Measurements from ENCODE around the gene NFIB. TPM values are rescaled to one million over a fixed set of nuclear protein-coding genes. Genes with fewer than 3 reads are reported as not detected.

NFIB gene
- polyA plus RNA-seq, 2 of the 4 experiments (the other 2 are of a cell fraction) = 10.7 to 21.7 TPM

DNA sequence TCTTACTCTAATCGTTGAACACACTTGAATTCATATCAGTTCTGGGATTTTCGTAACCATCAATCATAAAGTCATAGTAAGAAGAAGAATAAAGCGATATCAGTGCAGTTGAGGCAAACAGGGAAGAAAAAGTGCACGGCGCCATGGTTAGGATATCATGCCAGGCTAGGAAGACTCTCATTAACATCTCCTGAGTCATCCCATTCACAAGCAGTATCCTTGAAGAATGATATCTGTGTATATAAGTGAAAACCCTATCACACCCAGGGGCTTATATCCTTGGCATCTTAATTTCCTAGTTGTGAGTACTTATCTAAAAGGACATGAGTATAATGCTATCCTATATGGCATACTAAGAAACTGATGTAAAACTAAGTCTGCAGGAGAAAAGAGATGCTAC, 38.6 kb downstream of the NFIB start:
- H3K27ac ChIP-seq = no peak overlapping the region
- 93% methylated on average over 5 of the region's 5 CpGs for WGBS (ENCODE audit: missing lambda C conversion rate)
- DNase-seq (ENCODE audit: low read depth in 1 of 2, low spot score in 1 of 2) = no peak
- ChIA-PET POLR2A (no interaction called here), CTCF (interaction anchor here (1.0 kb wide), 1 partner anchor 10 kb away, joined by 3 read pairs; no protein-coding TSS in a partner anchor)
- H3K4me3 ChIP-seq = no peak overlapping the region
- no peak overlapping the region for H3K4me2 ChIP-seq
- peaks cover 76% of the 10 kb centered on the region for H3K4me1 ChIP-seq
- no peaks in the 10 kb centered on the region for H3K9me3 ChIP-seq
- no peak for FAIRE-seq
- ATAC-seq = no peak
- TF ChIP-seq, protein P1, sequence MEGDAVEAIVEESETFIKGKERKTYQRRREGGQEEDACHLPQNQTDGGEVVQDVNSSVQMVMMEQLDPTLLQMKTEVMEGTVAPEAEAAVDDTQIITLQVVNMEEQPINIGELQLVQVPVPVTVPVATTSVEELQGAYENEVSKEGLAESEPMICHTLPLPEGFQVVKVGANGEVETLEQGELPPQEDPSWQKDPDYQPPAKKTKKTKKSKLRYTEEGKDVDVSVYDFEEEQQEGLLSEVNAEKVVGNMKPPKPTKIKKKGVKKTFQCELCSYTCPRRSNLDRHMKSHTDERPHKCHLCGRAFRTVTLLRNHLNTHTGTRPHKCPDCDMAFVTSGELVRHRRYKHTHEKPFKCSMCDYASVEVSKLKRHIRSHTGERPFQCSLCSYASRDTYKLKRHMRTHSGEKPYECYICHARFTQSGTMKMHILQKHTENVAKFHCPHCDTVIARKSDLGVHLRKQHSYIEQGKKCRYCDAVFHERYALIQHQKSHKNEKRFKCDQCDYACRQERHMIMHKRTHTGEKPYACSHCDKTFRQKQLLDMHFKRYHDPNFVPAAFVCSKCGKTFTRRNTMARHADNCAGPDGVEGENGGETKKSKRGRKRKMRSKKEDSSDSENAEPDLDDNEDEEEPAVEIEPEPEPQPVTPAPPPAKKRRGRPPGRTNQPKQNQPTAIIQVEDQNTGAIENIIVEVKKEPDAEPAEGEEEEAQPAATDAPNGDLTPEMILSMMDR (IDR thresholded peaks at IDR 0.05) = no peak
- TF ChIP-seq, protein P2, sequence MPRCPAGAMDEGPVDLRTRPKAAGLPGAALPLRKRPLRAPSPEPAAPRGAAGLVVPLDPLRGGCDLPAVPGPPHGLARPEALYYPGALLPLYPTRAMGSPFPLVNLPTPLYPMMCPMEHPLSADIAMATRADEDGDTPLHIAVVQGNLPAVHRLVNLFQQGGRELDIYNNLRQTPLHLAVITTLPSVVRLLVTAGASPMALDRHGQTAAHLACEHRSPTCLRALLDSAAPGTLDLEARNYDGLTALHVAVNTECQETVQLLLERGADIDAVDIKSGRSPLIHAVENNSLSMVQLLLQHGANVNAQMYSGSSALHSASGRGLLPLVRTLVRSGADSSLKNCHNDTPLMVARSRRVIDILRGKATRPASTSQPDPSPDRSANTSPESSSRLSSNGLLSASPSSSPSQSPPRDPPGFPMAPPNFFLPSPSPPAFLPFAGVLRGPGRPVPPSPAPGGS (IDR thresholded peaks at IDR 0.05) = no peak
- TF ChIP-seq CBX2 (IDR thresholded peaks at IDR 0.05; ENCODE audit: borderline replicate concordance, low read depth) = no peak

DNA sequence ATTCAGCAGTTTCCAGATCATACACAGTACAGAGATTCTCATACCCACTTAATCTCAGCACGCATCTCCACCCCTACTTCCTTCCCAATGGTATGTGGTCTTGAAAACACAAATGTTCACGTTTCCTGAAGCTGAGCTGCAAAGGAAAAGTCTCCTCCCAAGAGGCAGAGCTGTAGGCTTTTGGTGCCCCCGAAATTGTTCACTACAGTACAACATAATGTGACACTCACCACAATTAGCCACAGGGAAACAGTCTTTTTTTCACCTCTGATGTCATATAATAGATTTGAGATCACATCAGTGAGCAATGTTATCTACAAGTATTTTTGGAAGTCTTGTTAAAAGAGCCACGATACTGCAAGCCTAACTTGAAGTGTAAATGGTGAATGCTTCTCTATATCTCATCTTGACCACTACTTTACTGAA, 40.2 kb downstream of the NFIB start:
- ChIA-PET POLR2A (no interaction called here), CTCF (no interaction called here)
- TF ChIP-seq EP300 (IDR thresholded peaks at IDR 0.05) = no peak
- no peak for TF ChIP-seq FOXS1 (CRISPR knock-in tag; IDR thresholded peaks at IDR 0.05)
- no peak for TF ChIP-seq ZFP36 (IDR thresholded peaks at IDR 0.05; ENCODE audit: borderline replicate concordance, partially characterized antibody)
- TF ChIP-seq NR3C1 (IDR thresholded peaks at IDR 0.05) = no peak
- no peak for TF ChIP-seq EHF (CRISPR knock-in tag; IDR thresholded peaks at IDR 0.05)
- TF ChIP-seq, protein P3, sequence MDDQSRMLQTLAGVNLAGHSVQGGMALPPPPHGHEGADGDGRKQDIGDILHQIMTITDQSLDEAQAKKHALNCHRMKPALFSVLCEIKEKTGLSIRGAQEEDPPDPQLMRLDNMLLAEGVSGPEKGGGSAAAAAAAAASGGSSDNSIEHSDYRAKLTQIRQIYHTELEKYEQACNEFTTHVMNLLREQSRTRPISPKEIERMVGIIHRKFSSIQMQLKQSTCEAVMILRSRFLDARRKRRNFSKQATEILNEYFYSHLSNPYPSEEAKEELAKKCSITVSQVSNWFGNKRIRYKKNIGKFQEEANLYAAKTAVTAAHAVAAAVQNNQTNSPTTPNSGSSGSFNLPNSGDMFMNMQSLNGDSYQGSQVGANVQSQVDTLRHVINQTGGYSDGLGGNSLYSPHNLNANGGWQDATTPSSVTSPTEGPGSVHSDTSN (IDR thresholded peaks at IDR 0.05) = no peak
- TF ChIP-seq ZSCAN20 (CRISPR knock-in tag; IDR thresholded peaks at IDR 0.05) = no peak
- TF ChIP-seq CEBPB (IDR thresholded peaks at IDR 0.05) = no peak
- no peak for TF ChIP-seq RFX5 (IDR thresholded peaks at IDR 0.05)
- Histone ChIP-seq H3K27ac (peak overlapping the region in 1 of 2 experiments; percentile 46; a peak in 1 of 6 replicates), H3K4me3 (no peak overlapping the region), H3K4me1 (peaks cover 72% of the 10 kb centered on the region), H3K9me3 (no peaks in the 10 kb centered on the region), H3K4me2 (peak overlapping the region; percentile 54)
- DNase-seq (ENCODE audit: low read depth in 1 of 2, low spot score in 1 of 2) (no peak), FAIRE-seq (no peak), ATAC-seq (peak in 1 of 2 experiments; percentile 52; a peak in 3 of 6 replicates)
- WGBS (ENCODE audit: missing lambda C conversion rate) = 53% methylated on average over 4 of the region's 4 CpGs

DNA sequence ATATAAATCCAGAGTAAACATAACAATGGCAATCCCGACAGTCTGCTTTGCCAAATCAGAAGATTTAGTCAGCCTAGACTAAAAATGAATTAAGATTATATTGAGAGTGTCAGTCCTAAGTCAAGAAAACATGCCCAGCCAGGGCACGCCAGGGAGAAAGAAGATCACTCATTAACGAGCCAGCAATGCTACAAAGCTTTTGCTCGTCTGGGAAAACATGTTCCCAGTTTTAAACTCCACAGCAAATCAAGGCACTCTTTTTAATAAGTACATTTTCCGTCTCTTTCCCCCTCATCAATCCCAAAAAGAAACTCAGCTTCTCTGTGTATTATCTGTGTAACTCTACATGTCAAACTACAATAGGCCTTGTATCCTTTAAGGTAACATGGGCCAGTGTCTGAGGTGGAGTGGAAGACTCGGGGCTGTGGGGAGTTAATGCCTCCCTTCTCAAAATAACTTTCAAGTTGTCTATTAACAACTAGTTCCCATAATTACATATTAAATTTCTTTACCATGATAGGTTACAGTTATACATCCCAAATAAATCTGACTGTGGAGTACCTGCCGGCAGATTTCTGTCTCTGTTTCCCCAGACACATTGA, 40.9 kb downstream of the NFIB start:
- ATAC-seq = peak in 1 of 2 experiments; percentile 57; a peak in 3 of 6 replicates

More for the DNA sequence above, 40.9 kb downstream of the NFIB start:
- DNase-seq (ENCODE audit: low read depth in 1 of 2, low spot score in 1 of 2) (no peak), FAIRE-seq (peak; percentile 56)
- POLR2A ChIA-PET = no interaction called here
- TF ChIP-seq RFX5 (IDR thresholded peaks at IDR 0.05) = no peak
- TF ChIP-seq ESRRA (IDR thresholded peaks at IDR 0.05; ENCODE audit: borderline replicate concordance, low read length) = no peak
- no peak for TF ChIP-seq EHF (CRISPR knock-in tag; IDR thresholded peaks at IDR 0.05)
- TF ChIP-seq NR3C1 (IDR thresholded peaks at IDR 0.05) = no peak
- no peak for TF ChIP-seq FOSL2 (IDR thresholded peaks at IDR 0.05)
- no peak for TF ChIP-seq FOSL2 (CRISPR knock-in tag; IDR thresholded peaks at IDR 0.05)
- no peak for TF ChIP-seq EP300 (IDR thresholded peaks at IDR 0.05)
- TF ChIP-seq MYC (IDR thresholded peaks at IDR 0.05; ENCODE audit: borderline replicate concordance, low read length) = no peak
- TF ChIP-seq TP53 (CRISPR knock-in tag; IDR thresholded peaks at IDR 0.05) = no peak
- TF ChIP-seq HOXB5 (CRISPR knock-in tag; IDR thresholded peaks at IDR 0.05) = no peak
- TF ChIP-seq ZC3H11A (IDR thresholded peaks at IDR 0.05) = no peak
- TF ChIP-seq RARB (CRISPR knock-in tag; IDR thresholded peaks at IDR 0.05) = no peak
- no peak for TF ChIP-seq KDM1A (IDR thresholded peaks at IDR 0.05; ENCODE audit: low read depth)
- TF ChIP-seq, protein P4, sequence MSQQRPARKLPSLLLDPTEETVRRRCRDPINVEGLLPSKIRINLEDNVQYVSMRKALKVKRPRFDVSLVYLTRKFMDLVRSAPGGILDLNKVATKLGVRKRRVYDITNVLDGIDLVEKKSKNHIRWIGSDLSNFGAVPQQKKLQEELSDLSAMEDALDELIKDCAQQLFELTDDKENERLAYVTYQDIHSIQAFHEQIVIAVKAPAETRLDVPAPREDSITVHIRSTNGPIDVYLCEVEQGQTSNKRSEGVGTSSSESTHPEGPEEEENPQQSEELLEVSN (IDR thresholded peaks at IDR 0.05; ENCODE audit: borderline replicate concordance, low read depth) = no peak
- TF ChIP-seq PHF8 (IDR thresholded peaks at IDR 0.05; ENCODE audit: borderline replicate concordance, low read depth) = no peak
- TF ChIP-seq ZFP36 (IDR thresholded peaks at IDR 0.05; ENCODE audit: borderline replicate concordance, partially characterized antibody) = no peak
- TF ChIP-seq KDM5A (IDR thresholded peaks at IDR 0.05) = no peak
- TF ChIP-seq, protein P3 (IDR thresholded peaks at IDR 0.05) = no peak
- no peak for TF ChIP-seq CBX2 (IDR thresholded peaks at IDR 0.05; ENCODE audit: borderline replicate concordance, low read depth)
- no peak for TF ChIP-seq RAD21 (conservative IDR thresholded peaks at IDR 0.05 in 1 of 2, IDR thresholded peaks at IDR 0.05 in 1 of 2)
- H3K9me3 ChIP-seq = no peaks in the 10 kb centered on the region
- no peak overlapping the region for H3K4me3 ChIP-seq
- peak overlapping the region; percentile 54 for H3K4me2 ChIP-seq
- 60% methylated on average over 7 of the region's 7 CpGs for WGBS (ENCODE audit: missing lambda C conversion rate)
- CTCF ChIA-PET = no interaction called here
- H3K27ac ChIP-seq = peak overlapping the region in 1 of 2 experiments; percentile 46; a peak in 5 of 6 replicates
- H3K4me1 ChIP-seq = peaks cover 66% of the 10 kb centered on the region

Measured in A549 (cell line).